ENCODE data around the gene CMC2.

The CMC2 gene

DNA sequence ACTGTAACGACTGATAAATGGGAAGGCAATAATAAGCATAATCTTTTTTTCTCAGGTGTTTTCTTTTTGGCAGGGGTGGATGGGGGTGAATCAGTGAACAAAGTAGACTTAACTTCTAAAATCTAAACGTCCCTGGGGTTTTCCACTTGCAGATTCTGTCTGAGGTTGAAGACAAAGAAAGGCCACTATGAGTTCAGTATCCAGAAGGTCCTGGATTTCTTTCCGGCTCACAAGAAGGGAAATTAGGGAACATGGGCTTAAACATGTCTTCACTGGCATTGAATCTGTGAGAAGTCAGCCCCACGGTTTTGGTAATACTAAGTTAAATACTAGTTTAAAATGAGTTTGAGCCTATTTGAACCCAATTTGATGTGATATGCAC is 67.8 kb downstream of the CMC2 start:
- TF ChIP-seq ZNF274 (IDR thresholded peaks at IDR 0.05; ENCODE audit: low read depth, low read length) = no peak
- TF ChIP-seq SUZ12 (IDR thresholded peaks at IDR 0.05; ENCODE audit: extremely low read depth, insufficient read depth, insufficient read length) = no peak
- no peak for TF ChIP-seq YY1 (IDR thresholded peaks at IDR 0.05; ENCODE audit: insufficient read depth, insufficient read length)
- H3K27me3 ChIP-seq (ENCODE audit: insufficient read depth, insufficient read length) = peaks cover 12% of the 10 kb centered on the region
- no peak for DNase-seq (ENCODE audit: low read depth, low spot score)
- H3K36me3 ChIP-seq (ENCODE audit: insufficient read depth, insufficient read length, low read length) = no peaks in the 10 kb centered on the region
- no peak overlapping the region for H3K4me3 ChIP-seq (ENCODE audit: insufficient read length, low read depth)
- H3K9ac ChIP-seq (ENCODE audit: insufficient read length, low read depth) = no peak overlapping the region
- H3K4me1 ChIP-seq (ENCODE audit: insufficient read depth, insufficient read length) = peaks cover 3% of the 10 kb centered on the region
- no peaks in the 10 kb centered on the region for H3K9me3 ChIP-seq (ENCODE audit: insufficient read depth, low read length)

DNA sequence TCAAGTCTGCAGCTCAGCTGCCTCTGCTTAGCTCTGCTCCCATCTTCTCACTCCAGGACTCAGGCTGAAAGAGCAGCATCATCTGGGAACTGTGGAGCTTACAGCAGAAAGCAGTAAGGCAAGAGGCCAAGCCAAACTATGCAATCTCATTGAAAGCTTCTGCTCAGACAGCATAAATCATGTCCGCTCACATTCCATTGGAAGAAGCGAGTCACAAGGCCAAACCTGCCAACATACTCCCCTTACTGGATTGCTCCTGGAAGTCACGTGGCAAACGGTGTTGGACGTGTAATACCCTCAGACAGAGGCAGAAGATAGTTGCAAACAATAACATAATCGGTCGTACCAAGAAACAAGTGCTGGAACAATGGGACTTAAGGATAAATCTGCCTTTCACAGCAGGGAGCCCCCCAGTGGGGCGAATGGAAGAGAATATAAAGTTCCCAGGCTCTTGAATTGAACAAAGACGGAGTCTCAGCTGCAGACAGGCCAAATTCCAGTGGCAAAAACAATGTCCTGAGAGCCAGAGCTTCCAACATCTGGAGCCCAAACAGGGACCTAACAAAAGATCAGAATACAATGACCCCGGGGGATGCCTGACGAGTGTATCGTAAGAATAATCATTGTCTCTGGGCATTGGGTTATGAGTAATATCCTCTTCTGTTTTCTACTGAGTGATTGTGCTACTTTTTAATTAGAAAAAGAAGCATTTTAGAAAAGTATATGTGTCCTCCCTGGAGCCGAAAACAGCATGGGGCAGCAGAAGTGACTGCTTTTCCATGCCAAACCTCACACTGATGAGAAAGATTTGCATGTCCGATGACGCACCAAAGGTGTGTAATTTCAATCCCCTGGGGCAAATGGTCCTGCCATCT is 68.4 kb downstream of the CMC2 start:
- Histone ChIP-seq H3K4me1 (ENCODE audit: insufficient read depth, insufficient read length) (peaks cover 3% of the 10 kb centered on the region), H3K9ac (ENCODE audit: insufficient read length, low read depth) (no peak overlapping the region), H3K4me3 (ENCODE audit: insufficient read length, low read depth) (no peak overlapping the region), H3K27me3 (ENCODE audit: insufficient read depth, insufficient read length) (peaks cover 18% of the 10 kb centered on the region), H3K9me3 (ENCODE audit: insufficient read depth, low read length) (no peaks in the 10 kb centered on the region), H3K36me3 (ENCODE audit: insufficient read depth, insufficient read length, low read length) (no peaks in the 10 kb centered on the region)
- no peak for TF ChIP-seq YY1 (IDR thresholded peaks at IDR 0.05; ENCODE audit: insufficient read depth, insufficient read length)
- TF ChIP-seq ZNF274 (IDR thresholded peaks at IDR 0.05; ENCODE audit: low read depth, low read length) = no peak
- TF ChIP-seq SUZ12 (IDR thresholded peaks at IDR 0.05; ENCODE audit: extremely low read depth, insufficient read depth, insufficient read length) = no peak
- DNase-seq (ENCODE audit: low read depth, low spot score) = no peak

DNA sequence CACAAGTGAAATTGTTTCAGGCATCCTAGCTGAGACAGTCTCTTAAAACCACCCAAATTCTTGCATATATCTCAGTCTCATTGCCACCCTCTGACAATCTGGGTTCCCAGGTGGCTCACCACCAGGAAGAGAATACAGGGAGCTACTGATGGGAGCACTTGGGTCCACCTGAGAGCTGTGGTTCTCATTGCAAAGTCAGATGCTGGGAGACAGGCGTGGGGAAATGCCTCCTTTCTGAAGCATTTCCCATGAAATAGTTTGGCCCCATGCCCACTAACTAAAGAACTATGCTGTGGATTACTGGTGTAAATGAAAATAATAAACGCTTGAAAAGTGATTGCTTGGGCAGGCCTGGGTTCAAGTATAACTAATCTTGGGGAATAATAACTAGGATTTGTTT is 70.3 kb downstream of the CMC2 start:
- peaks cover 5% of the 10 kb centered on the region for H3K4me1 ChIP-seq (ENCODE audit: insufficient read depth, insufficient read length)
- TF ChIP-seq ZNF274 (IDR thresholded peaks at IDR 0.05; ENCODE audit: low read depth, low read length) (no peak), YY1 (IDR thresholded peaks at IDR 0.05; ENCODE audit: insufficient read depth, insufficient read length) (no peak), SUZ12 (IDR thresholded peaks at IDR 0.05; ENCODE audit: extremely low read depth, insufficient read depth, insufficient read length) (no peak)

DNA sequence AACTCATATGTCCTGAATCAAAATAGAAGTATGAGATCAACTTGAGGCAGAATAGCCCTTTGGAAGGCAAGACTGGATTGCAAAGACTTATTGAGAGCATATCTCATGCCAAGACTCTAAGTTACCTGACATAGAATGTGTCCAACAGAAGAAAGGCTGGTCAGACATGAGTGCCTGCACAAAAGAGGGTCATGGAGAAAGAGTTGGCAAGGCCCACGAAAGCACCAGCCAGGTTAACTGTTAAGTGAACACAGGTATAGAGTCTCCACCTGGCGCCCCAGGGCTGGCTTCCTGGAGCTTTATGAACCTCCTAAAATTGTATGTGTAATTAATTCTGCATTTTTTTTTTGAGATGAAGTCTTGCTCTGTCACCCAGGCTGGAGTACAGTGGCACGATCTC is 71.0 kb downstream of the CMC2 start:
- TF ChIP-seq ZNF274 (IDR thresholded peaks at IDR 0.05; ENCODE audit: low read depth, low read length) (no peak), YY1 (IDR thresholded peaks at IDR 0.05; ENCODE audit: insufficient read depth, insufficient read length) (no peak), SUZ12 (IDR thresholded peaks at IDR 0.05; ENCODE audit: extremely low read depth, insufficient read depth, insufficient read length) (no peak)
- H3K4me3 ChIP-seq (ENCODE audit: insufficient read length, low read depth) = no peak overlapping the region
- peaks cover 7% of the 10 kb centered on the region for H3K4me1 ChIP-seq (ENCODE audit: insufficient read depth, insufficient read length)
- H3K9me3 ChIP-seq (ENCODE audit: insufficient read depth, low read length) = no peaks in the 10 kb centered on the region
- H3K9ac ChIP-seq (ENCODE audit: insufficient read length, low read depth) = no peak overlapping the region
- H3K36me3 ChIP-seq (ENCODE audit: insufficient read depth, insufficient read length, low read length) = no peaks in the 10 kb centered on the region
- no peak for DNase-seq (ENCODE audit: low read depth, low spot score)
- H3K27me3 ChIP-seq (ENCODE audit: insufficient read depth, insufficient read length) = peaks cover 39% of the 10 kb centered on the region

More for the DNA sequence above, 70.3 kb downstream of the CMC2 start:
- Histone ChIP-seq H3K9me3 (ENCODE audit: insufficient read depth, low read length) (no peaks in the 10 kb centered on the region), H3K9ac (ENCODE audit: insufficient read length, low read depth) (no peak overlapping the region), H3K36me3 (ENCODE audit: insufficient read depth, insufficient read length, low read length) (no peaks in the 10 kb centered on the region), H3K4me3 (ENCODE audit: insufficient read length, low read depth) (no peak overlapping the region), H3K27me3 (ENCODE audit: insufficient read depth, insufficient read length) (peaks cover 36% of the 10 kb centered on the region)
- no peak for DNase-seq (ENCODE audit: low read depth, low spot score)

DNA sequence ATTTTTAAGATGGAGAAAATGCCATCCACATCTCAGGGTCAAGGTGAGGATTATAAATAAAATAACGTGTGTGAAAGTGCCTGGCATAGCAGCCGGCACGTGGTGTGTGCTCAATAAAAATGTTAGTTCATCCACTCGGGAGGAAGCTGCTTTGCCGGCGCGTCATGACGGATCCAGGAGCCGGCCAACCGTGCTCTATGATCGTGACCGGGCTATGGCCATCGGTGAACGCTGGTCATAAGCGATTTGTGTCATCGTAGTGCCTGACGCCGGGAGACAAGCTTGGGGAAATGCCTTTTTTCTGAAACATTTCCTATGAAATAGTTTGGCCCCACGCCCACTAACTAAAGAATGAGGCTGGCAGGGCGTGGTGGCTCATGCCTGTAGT is 74.0 kb downstream of the CMC2 start:
- Histone ChIP-seq H3K27me3 (ENCODE audit: insufficient read depth, insufficient read length) (peaks cover 53% of the 10 kb centered on the region), H3K9ac (ENCODE audit: insufficient read length, low read depth) (peak overlapping the region; percentile 72), H3K36me3 (ENCODE audit: insufficient read depth, insufficient read length, low read length) (no peaks in the 10 kb centered on the region), H3K4me3 (ENCODE audit: insufficient read length, low read depth) (peak overlapping the region; percentile 34), H3K9me3 (ENCODE audit: insufficient read depth, low read length) (peaks cover 9% of the 10 kb centered on the region), H3K4me1 (ENCODE audit: insufficient read depth, insufficient read length) (peaks cover 5% of the 10 kb centered on the region)
- TF ChIP-seq ZNF274 (IDR thresholded peaks at IDR 0.05; ENCODE audit: low read depth, low read length) (no peak), YY1 (IDR thresholded peaks at IDR 0.05; ENCODE audit: insufficient read depth, insufficient read length) (no peak), SUZ12 (IDR thresholded peaks at IDR 0.05; ENCODE audit: extremely low read depth, insufficient read depth, insufficient read length) (no peak)
- DNase-seq (ENCODE audit: low read depth, low spot score) = no peak

DNA sequence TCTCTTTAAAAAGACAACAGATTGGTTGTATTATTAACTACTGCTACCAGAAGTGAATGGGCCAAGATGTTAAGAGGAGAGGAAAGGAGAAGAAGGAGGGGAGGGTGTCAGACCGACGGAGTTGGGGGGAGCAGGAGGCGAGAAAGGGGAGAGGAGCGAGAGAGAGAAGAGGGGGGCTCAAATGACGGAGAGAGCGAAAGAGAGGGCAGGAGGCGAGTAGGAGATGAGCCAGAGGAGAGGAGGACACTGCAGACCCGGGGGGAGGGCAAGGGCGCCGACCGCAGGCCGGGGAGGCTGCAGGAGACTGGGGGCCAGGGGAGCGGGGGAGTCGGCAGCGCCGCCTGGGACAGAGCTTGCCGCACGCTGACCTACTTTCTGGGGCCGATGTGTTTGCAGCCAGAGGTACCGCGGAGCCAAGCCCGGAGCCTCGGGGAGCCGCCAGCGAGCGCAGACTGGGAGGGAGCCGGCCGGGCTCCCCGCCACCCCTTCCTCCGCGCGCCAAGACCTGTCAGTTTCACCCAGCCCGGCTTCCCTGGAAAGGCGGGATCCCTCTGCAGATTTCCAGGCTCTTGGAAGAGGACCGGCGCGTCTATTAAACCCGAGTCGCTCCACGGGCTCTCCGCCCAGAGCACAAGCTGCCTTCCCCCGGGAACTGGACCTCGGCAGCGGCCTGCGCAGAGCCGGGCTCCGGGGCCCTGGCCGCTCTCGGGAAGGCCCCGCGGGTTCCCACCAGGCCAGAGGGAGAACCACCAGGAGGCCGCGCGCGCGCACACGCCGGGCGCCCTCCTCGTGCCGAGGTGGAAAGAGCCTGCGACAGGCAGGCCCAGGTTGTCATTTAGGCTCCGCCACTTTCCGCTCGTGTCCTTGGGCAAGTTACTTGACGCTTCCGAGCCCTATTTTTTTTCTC is 74.6 kb downstream of the CMC2 start:
- Histone ChIP-seq H3K4me1 (ENCODE audit: insufficient read depth, insufficient read length) (peaks cover 5% of the 10 kb centered on the region), H3K36me3 (ENCODE audit: insufficient read depth, insufficient read length, low read length) (no peaks in the 10 kb centered on the region), H3K27me3 (ENCODE audit: insufficient read depth, insufficient read length) (peaks cover 53% of the 10 kb centered on the region), H3K9ac (ENCODE audit: insufficient read length, low read depth) (peak overlapping the region; percentile 72), H3K4me3 (ENCODE audit: insufficient read length, low read depth) (peak overlapping the region; percentile 34), H3K9me3 (ENCODE audit: insufficient read depth, low read length) (peaks cover 9% of the 10 kb centered on the region)
- DNase-seq (ENCODE audit: low read depth, low spot score) = peak; percentile 33
- TF ChIP-seq SUZ12 (IDR thresholded peaks at IDR 0.05; ENCODE audit: extremely low read depth, insufficient read depth, insufficient read length) (no peak), ZNF274 (IDR thresholded peaks at IDR 0.05; ENCODE audit: low read depth, low read length) (no peak), YY1 (IDR thresholded peaks at IDR 0.05; ENCODE audit: insufficient read depth, insufficient read length) (no peak)

Measured in NT2/D1 (cell line).